WTC11 (cell line): ENCODE results near the gene CD8A. TPM values are rescaled to one million over a fixed set of nuclear protein-coding genes. Genes with fewer than 3 reads are reported as not detected.

ENCODE experiments used
- ATAC-seq: fragments of 200-7000 bp; cut with Tn5 transposase; 2 replicates; pipeline ENCODE4 v1.10.0; 2021; ENCODE audit warnings: mild to moderate bottlenecking, moderate library complexity
- CTCF ChIA-PET: fragments of 300-600 bp; sonication (Branson Sonifier 250); formaldehyde crosslinking; loops from one replicate; lab custom pipeline; 2021; ENCODE audit warnings: antibody characterized with exemption; lab: Charles Lee
- POLR2A ChIA-PET: fragments of 350-600 bp; sonication (Branson Sonifier 250); formaldehyde crosslinking; loops from one replicate; lab custom pipeline; 2021; ENCODE audit warnings: antibody characterized with exemption; lab: Charles Lee
- DNase-seq: peaks from one replicate; pipeline ENCODE4 v3.0.0; 2021; ENCODE audit warnings: low spot score
- H3K27ac Mint-ChIP-seq: 2 replicates; pipeline ENCODE4 v1.8.0; 2021; ENCODE audit warnings: mixed read lengths
- H3K27me3 Mint-ChIP-seq: 2 replicates; pipeline ENCODE4 v1.8.0; 2021; ENCODE audit warnings: low read depth, mild to moderate bottlenecking, moderate library complexity, mixed read lengths
- H3K36me3 Mint-ChIP-seq: 2 replicates; pipeline ENCODE4 v1.8.0; 2021; ENCODE audit warnings: mixed read lengths
- H3K4me1 Mint-ChIP-seq: 2 replicates; pipeline ENCODE4 v1.8.0; 2022; ENCODE audit warnings: mixed read lengths
- H3K4me3 Mint-ChIP-seq: 2 replicates; pipeline ENCODE4 v1.8.0; 2021; ENCODE audit warnings: mild to moderate bottlenecking, moderate library complexity, mixed read lengths
- H3K9me3 Mint-ChIP-seq: 2 replicates; pipeline ENCODE4 v1.8.0; 2021; ENCODE audit warnings: mixed read lengths
- CBFB ChIP-seq: sonication (generic); formaldehyde crosslinking; IDR thresholded peaks from 2 replicates; pipeline ENCODE4 v1.8.1; 2022; ENCODE audit warnings: mild to moderate bottlenecking, low read depth, missing genetic modification reagents
- ESRRA ChIP-seq: sonication (generic); formaldehyde crosslinking; IDR thresholded peaks from 2 replicates; pipeline ENCODE4 v1.8.1; 2022; ENCODE audit warnings: mild to moderate bottlenecking, missing genetic modification reagents, borderline replicate concordance
- JUN ChIP-seq: sonication (generic); formaldehyde crosslinking; IDR thresholded peaks from 2 replicates; pipeline ENCODE4 v1.8.0; 2023; ENCODE audit warnings: mild to moderate bottlenecking, missing genetic modification reagents
- NR2C2 ChIP-seq: sonication (generic); formaldehyde crosslinking; IDR thresholded peaks from 2 replicates; pipeline ENCODE4 v1.8.0; 2022; ENCODE audit warnings: mild to moderate bottlenecking, missing genetic modification reagents
- RELA ChIP-seq: sonication (generic); formaldehyde crosslinking; IDR thresholded peaks from 2 replicates; pipeline ENCODE4 v1.8.1; 2022; ENCODE audit warnings: missing genetic modification reagents, mild to moderate bottlenecking, borderline replicate concordance
- TEAD1 ChIP-seq: sonication (generic); formaldehyde crosslinking; IDR thresholded peaks from 2 replicates; pipeline ENCODE4 v1.8.0; 2022; ENCODE audit warnings: mild to moderate bottlenecking, missing genetic modification reagents
- total RNA-seq: library from RNA; stranded (reverse); gene quantifications from 3 replicates; pipeline ENCODE4 v1.2.3, GENCODE V29; 2021
- TF ChIP-seq, protein P1 (sequence below): sonication (generic); formaldehyde crosslinking; IDR thresholded peaks from 2 replicates; pipeline ENCODE4 v1.8.1; 2022; ENCODE audit warnings: mild to moderate bottlenecking, missing genetic modification reagents, moderate library complexity, borderline replicate concordance
- TF ChIP-seq, protein P2 (sequence below): sonication (generic); formaldehyde crosslinking; IDR thresholded peaks from 2 replicates; pipeline ENCODE4 v1.8.0; 2022; ENCODE audit warnings: mild to moderate bottlenecking, missing genetic modification reagents
- TF ChIP-seq, protein P3 (sequence below): sonication (generic); formaldehyde crosslinking; IDR thresholded peaks from 2 replicates; pipeline ENCODE4 v1.8.1; 2022; ENCODE audit warnings: missing genetic modification reagents, borderline replicate concordance
- TF ChIP-seq, protein P4 (sequence below): sonication (generic); formaldehyde crosslinking; IDR thresholded peaks from 2 replicates; pipeline ENCODE4 v1.8.0; 2022; ENCODE audit warnings: missing genetic modification reagents
- TF ChIP-seq, protein P5 (sequence below): sonication (generic); formaldehyde crosslinking; IDR thresholded peaks from 2 replicates; pipeline ENCODE4 v1.8.1; 2022; ENCODE audit warnings: mild to moderate bottlenecking, moderate library complexity, missing genetic modification reagents
- TF ChIP-seq, protein P6 (sequence below): sonication (generic); formaldehyde crosslinking; IDR thresholded peaks from 2 replicates; pipeline ENCODE4 v1.8.1; 2023; ENCODE audit warnings: mild to moderate bottlenecking, missing genetic modification reagents
- TF ChIP-seq, protein P7 (sequence below): sonication (generic); formaldehyde crosslinking; IDR thresholded peaks from 2 replicates; pipeline ENCODE4 v1.8.0; 2023; ENCODE audit warnings: missing genetic modification reagents, mild to moderate bottlenecking, borderline replicate concordance
- TF ChIP-seq, protein P8 (sequence below): sonication (generic); formaldehyde crosslinking; IDR thresholded peaks from 2 replicates; pipeline ENCODE4 v1.8.0; 2022; ENCODE audit warnings: mild to moderate bottlenecking, missing genetic modification reagents
- TF ChIP-seq, protein P9 (sequence below): sonication (generic); formaldehyde crosslinking; IDR thresholded peaks from 2 replicates; pipeline ENCODE4 v1.8.1; 2023; ENCODE audit warnings: mild to moderate bottlenecking, missing genetic modification reagents, moderate library complexity

Gene CD8A
- total RNA-seq, 1 experiment from 2014 or later = 0.44 TPM

DNA sequence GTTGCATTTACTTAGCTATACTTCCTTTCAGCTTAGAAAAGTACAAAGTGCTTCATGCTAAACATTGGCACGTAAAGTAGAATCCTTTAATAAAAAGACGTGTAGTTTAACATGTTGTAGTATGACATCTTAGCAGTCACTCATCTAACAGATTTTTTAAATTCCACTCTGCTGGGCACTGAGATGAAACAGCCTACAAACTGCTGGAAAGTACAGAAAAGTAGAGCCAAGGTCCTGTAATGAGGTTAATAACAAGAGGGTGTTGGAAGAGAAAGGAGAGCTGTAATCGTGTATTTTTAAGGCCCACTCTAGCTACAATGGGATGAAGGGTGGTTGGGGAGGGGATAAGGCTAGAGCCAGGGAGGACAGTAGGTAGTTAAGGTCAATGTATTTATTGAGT, 10.7 kb downstream of the CD8A start (continued):
- TF ChIP-seq, protein P1, sequence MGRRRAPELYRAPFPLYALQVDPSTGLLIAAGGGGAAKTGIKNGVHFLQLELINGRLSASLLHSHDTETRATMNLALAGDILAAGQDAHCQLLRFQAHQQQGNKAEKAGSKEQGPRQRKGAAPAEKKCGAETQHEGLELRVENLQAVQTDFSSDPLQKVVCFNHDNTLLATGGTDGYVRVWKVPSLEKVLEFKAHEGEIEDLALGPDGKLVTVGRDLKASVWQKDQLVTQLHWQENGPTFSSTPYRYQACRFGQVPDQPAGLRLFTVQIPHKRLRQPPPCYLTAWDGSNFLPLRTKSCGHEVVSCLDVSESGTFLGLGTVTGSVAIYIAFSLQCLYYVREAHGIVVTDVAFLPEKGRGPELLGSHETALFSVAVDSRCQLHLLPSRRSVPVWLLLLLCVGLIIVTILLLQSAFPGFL = no peak
- TF ChIP-seq RELA (no peak), JUN (CRISPR knock-in tag) (no peak), TEAD1 (CRISPR knock-in tag) (no peak), CBFB (CRISPR knock-in tag) (no peak)
- TF ChIP-seq, protein P2, sequence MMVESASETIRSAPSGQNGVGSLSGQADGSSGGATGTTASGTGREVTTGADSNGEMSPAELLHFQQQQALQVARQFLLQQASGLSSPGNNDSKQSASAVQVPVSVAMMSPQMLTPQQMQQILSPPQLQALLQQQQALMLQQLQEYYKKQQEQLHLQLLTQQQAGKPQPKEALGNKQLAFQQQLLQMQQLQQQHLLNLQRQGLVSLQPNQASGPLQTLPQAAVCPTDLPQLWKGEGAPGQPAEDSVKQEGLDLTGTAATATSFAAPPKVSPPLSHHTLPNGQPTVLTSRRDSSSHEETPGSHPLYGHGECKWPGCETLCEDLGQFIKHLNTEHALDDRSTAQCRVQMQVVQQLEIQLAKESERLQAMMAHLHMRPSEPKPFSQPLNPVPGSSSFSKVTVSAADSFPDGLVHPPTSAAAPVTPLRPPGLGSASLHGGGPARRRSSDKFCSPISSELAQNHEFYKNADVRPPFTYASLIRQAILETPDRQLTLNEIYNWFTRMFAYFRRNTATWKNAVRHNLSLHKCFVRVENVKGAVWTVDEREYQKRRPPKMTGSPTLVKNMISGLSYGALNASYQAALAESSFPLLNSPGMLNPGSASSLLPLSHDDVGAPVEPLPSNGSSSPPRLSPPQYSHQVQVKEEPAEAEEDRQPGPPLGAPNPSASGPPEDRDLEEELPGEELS = no peak

DNA sequence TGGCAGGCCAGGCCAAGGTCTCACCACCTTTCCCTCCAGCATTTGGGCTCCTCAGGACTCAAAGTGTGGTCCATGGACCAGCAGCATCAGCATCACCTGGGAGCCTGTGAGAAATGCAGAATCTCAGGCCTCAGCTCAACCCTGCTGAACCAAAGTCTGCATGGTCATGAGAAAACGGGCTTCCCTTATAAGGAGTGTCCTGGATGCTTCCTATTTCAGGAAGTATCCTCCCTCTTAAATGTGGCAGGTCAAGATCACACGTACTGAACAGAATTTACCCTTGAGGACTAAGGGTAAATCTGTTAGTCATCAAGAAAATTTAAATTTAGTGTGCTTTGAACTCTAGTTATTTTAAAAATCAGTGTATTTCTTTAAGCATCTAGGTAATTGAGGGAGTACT, 11.8 kb downstream of the CD8A start:
- Mint-ChIP-seq H3K27me3 (no peaks in the 10 kb centered on the region), H3K4me3 (no peak overlapping the region), H3K4me1 (0 out of 2 replicates have a peak, but pooled peaks cover 3% of the 10 kb centered on the region), H3K27ac (no peak overlapping the region), H3K36me3 (peaks cover 9% of the 10 kb centered on the region), H3K9me3 (no peaks in the 10 kb centered on the region)
- ATAC-seq (peak; percentile 20; the same call in 1 of the 2 replicates), DNase-seq (no peak)
- CTCF ChIA-PET = no interaction called here
- POLR2A ChIA-PET = no interaction called here
- TF ChIP-seq, protein P3, sequence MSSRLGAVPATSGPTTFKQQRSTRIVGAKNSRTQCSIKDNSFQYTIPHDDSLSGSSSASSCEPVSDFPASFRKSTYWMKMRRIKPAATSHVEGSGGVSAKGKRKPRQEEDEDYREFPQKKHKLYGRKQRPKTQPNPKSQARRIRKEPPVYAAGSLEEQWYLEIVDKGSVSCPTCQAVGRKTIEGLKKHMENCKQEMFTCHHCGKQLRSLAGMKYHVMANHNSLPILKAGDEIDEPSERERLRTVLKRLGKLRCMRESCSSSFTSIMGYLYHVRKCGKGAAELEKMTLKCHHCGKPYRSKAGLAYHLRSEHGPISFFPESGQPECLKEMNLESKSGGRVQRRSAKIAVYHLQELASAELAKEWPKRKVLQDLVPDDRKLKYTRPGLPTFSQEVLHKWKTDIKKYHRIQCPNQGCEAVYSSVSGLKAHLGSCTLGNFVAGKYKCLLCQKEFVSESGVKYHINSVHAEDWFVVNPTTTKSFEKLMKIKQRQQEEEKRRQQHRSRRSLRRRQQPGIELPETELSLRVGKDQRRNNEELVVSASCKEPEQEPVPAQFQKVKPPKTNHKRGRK = no peak
- TF ChIP-seq, protein P4, sequence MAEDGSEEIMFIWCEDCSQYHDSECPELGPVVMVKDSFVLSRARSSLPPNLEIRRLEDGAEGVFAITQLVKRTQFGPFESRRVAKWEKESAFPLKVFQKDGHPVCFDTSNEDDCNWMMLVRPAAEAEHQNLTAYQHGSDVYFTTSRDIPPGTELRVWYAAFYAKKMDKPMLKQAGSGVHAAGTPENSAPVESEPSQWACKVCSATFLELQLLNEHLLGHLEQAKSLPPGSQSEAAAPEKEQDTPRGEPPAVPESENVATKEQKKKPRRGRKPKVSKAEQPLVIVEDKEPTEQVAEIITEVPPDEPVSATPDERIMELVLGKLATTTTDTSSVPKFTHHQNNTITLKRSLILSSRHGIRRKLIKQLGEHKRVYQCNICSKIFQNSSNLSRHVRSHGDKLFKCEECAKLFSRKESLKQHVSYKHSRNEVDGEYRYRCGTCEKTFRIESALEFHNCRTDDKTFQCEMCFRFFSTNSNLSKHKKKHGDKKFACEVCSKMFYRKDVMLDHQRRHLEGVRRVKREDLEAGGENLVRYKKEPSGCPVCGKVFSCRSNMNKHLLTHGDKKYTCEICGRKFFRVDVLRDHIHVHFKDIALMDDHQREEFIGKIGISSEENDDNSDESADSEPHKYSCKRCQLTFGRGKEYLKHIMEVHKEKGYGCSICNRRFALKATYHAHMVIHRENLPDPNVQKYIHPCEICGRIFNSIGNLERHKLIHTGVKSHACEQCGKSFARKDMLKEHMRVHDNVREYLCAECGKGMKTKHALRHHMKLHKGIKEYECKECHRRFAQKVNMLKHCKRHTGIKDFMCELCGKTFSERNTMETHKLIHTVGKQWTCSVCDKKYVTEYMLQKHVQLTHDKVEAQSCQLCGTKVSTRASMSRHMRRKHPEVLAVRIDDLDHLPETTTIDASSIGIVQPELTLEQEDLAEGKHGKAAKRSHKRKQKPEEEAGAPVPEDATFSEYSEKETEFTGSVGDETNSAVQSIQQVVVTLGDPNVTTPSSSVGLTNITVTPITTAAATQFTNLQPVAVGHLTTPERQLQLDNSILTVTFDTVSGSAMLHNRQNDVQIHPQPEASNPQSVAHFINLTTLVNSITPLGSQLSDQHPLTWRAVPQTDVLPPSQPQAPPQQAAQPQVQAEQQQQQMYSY (CRISPR knock-in tag) = no peak
- TF ChIP-seq ESRRA (CRISPR knock-in tag) = no peak
- TF ChIP-seq, protein P5, sequence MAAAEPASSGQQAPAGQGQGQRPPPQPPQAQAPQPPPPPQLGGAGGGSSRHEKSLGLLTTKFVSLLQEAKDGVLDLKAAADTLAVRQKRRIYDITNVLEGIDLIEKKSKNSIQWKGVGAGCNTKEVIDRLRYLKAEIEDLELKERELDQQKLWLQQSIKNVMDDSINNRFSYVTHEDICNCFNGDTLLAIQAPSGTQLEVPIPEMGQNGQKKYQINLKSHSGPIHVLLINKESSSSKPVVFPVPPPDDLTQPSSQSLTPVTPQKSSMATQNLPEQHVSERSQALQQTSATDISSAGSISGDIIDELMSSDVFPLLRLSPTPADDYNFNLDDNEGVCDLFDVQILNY (CRISPR knock-in tag) = no peak
- TF ChIP-seq, protein P6, sequence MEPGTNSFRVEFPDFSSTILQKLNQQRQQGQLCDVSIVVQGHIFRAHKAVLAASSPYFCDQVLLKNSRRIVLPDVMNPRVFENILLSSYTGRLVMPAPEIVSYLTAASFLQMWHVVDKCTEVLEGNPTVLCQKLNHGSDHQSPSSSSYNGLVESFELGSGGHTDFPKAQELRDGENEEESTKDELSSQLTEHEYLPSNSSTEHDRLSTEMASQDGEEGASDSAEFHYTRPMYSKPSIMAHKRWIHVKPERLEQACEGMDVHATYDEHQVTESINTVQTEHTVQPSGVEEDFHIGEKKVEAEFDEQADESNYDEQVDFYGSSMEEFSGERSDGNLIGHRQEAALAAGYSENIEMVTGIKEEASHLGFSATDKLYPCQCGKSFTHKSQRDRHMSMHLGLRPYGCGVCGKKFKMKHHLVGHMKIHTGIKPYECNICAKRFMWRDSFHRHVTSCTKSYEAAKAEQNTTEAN (CRISPR knock-in tag) = no peak
- TF ChIP-seq NR2C2 (CRISPR knock-in tag) = no peak

DNA sequence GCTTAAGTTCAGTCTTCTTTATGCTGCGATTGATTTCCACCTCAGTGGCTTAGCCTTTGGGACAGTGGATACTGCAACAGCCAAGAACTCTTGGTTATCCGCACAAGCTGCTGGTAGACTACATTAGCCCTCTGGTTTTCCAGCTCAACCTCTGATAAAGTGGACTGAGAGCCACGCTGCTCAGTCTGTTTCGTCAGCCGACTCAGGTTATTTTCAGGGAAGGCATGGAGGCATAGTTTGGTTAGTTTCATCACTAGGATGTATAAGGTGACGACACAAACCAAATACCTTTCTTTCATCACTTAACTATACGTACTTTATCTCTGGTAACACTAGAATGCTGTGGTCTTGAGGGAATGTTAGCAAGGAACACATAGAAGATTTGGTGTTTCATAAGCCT, 14.2 kb downstream of the CD8A start:
- CTCF ChIA-PET = no interaction called here
- TF ChIP-seq, protein P7, sequence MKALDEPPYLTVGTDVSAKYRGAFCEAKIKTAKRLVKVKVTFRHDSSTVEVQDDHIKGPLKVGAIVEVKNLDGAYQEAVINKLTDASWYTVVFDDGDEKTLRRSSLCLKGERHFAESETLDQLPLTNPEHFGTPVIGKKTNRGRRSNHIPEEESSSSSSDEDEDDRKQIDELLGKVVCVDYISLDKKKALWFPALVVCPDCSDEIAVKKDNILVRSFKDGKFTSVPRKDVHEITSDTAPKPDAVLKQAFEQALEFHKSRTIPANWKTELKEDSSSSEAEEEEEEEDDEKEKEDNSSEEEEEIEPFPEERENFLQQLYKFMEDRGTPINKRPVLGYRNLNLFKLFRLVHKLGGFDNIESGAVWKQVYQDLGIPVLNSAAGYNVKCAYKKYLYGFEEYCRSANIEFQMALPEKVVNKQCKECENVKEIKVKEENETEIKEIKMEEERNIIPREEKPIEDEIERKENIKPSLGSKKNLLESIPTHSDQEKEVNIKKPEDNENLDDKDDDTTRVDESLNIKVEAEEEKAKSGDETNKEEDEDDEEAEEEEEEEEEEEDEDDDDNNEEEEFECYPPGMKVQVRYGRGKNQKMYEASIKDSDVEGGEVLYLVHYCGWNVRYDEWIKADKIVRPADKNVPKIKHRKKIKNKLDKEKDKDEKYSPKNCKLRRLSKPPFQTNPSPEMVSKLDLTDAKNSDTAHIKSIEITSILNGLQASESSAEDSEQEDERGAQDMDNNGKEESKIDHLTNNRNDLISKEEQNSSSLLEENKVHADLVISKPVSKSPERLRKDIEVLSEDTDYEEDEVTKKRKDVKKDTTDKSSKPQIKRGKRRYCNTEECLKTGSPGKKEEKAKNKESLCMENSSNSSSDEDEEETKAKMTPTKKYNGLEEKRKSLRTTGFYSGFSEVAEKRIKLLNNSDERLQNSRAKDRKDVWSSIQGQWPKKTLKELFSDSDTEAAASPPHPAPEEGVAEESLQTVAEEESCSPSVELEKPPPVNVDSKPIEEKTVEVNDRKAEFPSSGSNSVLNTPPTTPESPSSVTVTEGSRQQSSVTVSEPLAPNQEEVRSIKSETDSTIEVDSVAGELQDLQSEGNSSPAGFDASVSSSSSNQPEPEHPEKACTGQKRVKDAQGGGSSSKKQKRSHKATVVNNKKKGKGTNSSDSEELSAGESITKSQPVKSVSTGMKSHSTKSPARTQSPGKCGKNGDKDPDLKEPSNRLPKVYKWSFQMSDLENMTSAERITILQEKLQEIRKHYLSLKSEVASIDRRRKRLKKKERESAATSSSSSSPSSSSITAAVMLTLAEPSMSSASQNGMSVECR = no peak
- TF ChIP-seq, protein P8, sequence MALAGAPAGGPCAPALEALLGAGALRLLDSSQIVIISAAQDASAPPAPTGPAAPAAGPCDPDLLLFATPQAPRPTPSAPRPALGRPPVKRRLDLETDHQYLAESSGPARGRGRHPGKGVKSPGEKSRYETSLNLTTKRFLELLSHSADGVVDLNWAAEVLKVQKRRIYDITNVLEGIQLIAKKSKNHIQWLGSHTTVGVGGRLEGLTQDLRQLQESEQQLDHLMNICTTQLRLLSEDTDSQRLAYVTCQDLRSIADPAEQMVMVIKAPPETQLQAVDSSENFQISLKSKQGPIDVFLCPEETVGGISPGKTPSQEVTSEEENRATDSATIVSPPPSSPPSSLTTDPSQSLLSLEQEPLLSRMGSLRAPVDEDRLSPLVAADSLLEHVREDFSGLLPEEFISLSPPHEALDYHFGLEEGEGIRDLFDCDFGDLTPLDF (CRISPR knock-in tag) = no peak
- TF ChIP-seq, protein P9, sequence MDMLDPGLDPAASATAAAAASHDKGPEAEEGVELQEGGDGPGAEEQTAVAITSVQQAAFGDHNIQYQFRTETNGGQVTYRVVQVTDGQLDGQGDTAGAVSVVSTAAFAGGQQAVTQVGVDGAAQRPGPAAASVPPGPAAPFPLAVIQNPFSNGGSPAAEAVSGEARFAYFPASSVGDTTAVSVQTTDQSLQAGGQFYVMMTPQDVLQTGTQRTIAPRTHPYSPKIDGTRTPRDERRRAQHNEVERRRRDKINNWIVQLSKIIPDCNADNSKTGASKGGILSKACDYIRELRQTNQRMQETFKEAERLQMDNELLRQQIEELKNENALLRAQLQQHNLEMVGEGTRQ = no peak

More for the DNA sequence above, 14.2 kb downstream of the CD8A start:
- ATAC-seq (no peak), DNase-seq (no peak)
- Mint-ChIP-seq H3K4me3 (no peak overlapping the region), H3K27me3 (no peaks in the 10 kb centered on the region), H3K27ac (no peak overlapping the region), H3K4me1 (0 out of 2 replicates have a peak, but pooled peaks cover 7% of the 10 kb centered on the region), H3K9me3 (no peaks in the 10 kb centered on the region), H3K36me3 (peaks cover 32% of the 10 kb centered on the region)
- POLR2A ChIA-PET = interaction anchor here (1.1 kb wide), 1 partner anchor 10 kb away, joined by 3 read pairs; no protein-coding TSS in a partner anchor
